Raji (cell line): Measurements from ENCODE around the gene ANKFN1.

Experiments used
- POLR2A ChIP-seq: IDR thresholded peaks from 2 replicates; pipeline ENCODE4 v1.6.1; 2011; ENCODE audit warnings: low read depth, low read length, control low read depth; ENCODE audit not compliant: insufficient read depth

Gene ANKFN1, protein sequence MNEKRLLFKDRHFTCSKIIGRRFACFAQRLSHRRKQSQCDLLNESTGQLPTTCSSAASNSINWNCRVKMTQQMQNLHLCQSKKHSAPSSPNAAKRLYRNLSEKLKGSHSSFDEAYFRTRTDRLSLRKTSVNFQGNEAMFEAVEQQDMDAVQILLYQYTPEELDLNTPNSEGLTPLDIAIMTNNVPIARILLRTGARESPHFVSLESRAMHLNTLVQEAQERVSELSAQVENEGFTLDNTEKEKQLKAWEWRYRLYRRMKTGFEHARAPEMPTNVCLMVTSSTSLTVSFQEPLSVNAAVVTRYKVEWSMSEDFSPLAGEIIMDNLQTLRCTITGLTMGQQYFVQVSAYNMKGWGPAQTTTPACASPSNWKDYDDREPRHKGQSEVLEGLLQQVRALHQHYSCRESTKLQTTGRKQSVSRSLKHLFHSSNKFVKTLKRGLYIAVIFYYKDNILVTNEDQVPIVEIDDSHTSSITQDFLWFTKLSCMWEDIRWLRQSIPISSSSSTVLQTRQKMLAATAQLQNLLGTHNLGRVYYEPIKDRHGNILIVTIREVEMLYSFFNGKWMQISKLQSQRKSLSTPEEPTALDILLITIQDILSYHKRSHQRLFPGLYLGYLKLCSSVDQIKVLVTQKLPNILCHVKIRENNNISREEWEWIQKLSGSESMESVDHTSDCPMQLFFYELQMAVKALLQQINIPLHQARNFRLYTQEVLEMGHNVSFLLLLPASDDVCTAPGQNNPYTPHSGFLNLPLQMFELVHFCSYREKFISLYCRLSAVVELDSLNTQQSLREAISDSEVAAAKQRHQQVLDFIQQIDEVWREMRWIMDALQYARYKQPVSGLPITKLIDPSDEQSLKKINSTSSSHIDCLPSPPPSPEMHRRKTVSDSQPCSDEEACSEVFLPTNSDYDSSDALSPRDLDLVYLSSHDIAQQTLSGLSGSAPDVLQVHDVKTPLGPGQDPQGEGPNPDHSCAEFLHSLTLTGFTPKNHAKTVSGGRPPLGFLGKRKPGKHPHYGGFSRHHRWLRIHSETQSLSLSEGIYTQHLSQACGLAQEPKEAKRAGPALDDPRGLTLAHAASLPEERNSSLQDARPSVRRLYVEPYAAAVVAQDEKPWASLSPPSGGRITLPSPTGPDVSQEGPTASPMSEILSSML

DNA sequence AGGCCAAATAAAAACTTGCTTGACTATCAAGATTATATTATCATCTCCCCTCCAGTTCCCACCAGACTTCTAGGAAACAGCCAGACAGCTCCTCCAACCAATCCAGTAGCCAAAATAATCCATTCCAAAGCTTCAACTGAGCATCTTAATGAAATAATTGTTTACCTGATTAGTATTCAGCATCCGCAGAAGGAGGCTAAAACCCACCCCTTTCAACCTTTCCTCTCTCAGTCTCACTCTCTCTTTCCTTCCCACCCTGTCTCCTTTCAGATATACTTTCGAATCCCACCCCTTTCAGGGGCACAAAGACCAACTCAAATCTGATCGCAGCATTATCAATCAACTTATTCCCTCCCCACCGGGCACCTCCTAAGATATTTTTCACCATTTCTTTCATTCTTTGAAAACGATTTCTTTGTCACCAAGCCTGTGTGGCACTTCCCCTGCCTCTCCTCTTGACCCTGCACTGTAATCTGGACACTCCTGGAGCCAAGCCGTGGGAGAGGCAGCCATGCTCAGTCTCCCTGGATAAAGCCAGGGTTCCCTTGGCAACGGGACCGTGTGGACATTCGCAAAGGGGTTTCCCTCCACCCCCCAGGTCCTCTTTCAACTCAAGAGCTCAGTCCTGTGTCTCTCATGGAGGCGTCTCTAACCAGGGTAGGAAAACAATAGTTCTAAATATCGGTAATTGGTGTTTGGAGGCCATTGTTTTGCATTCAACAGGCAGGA is at the start of gene ANKFN1:
Gene ANKFN1 (plus strand): TSS at position 602 of the 729 bp plus-strand sequence. CDS start 59,193 bp downstream, outside the sequence.
- TF ChIP-seq POLR2A = no peak

DNA sequence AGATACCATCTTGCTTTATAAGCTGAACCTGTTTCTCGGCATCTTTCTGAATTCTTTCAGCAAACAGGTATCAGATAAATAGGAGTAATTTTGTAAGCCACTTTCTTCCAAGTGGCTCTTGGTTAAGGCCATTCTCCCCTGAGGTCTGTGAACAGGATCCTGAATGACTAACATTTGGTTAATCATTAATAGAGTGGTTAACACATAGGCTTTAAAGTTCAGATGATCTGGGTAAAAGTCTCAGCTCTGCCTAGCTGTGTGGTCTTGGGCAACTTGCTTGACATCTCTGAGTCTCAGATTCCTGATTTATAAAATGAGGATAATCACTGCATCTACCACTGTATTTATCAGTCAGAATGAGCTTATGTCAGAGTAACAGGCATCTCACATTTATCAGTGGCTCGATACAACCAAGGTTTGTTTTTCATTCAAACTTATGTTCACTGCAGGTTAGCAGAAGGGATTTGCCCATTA is 44.4 kb upstream of the ANKFN1 start:
- TF ChIP-seq POLR2A = no peak

DNA sequence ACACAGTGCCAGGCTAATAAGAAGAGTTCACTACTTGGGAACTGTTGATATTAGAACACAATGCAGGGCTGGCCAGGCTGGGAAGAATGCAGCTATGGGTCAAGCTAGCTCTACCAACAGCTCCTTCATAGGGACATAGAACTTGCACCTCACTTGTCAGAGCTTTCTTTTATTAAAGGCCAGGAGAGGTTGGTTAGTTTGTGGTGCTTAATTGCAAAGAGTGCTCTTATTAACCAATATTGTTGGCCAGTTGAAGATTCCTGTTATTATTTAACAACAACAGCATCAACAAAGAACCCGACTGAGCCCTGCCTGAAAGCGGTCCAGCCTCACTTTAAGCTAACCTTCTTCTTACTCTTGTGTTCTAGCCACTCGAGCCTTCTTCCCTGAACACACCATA is 43.4 kb upstream of the ANKFN1 start:
- TF ChIP-seq POLR2A = no peak

DNA sequence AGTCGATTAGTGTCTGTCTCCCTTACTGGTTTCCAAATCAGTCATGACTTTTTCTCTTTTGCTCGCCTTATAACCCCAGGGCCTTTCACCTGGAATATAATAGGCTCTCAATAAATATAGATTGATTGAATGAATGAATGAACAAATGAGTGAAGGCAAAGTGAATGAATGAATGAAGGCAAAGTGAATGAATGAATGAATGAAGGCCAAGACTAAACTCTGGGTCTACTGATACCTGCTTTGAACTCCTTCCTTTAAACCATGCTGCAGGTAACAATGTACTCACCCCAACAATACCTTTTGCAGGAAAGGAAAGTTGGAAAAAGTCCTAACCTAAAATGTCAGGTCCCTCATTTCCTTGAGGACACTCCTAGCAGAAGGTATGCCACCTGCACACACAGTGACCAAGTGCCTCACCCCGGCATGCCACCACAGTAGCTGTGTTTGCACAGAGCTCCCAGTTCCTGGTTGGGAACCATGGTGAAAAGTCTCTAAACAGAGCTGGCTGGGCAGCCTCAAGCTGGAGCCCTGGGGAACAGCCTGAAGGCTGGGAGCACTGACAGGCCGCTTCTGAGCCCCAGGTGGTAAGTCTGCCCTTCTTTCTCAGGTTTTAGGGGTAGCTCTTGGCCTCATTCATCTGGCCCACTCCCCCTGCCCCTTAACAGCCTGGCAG is 42.7 kb upstream of the ANKFN1 start:
- TF ChIP-seq POLR2A = no peak

DNA sequence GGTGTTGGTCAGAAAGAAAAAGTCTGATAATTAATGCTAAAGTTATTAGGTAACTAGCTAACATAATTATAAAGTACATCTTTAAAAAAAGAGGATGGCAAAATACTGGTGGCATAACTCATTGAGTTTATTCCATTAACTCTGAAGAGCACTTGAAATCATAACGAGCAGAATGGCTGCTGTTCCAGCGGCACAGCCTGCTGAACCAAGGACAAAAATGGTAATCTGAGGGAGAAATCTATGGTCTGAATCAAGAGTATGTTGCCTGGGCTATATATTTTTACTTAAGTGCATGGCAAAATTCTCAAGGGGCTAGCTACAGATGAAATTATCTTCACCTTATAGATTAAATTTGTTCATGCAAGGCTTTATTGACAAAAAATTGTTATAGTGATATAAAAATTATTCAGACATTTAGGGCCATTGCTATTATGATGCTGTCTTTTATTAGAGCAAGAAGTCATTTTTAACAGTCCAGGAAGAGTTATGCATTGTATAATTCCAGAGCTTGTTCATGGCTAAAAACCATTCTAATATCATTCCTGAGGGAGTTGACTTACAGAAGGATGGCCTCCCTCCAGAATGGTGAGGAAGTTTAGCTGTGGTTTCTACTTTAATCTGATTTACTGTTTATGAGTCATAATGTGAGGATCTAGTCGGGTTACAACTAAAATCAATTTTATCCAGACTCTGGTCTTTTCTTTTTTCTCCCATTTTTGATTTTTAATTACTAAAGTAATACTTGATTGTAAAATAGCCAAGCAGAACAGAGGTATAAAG is 41.4 kb upstream of the ANKFN1 start:
- TF ChIP-seq POLR2A = no peak

DNA sequence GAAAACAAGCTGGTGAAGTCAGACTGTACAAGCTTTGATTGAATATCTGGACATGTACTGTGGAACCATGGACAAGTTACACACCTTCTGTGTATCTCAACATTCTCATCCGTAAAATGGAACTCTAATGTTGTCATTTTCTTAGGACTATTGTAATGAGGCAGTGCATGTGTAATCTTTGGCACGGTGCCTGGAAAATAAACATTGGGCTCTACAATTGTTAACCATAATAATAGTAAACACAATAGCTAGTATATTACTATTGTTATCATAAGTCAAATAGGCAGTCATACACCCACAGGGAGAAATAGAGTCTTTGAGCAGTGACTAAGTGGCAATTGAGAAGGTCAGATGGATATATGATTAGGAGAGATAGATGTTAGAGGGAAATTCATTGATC is 39.8 kb upstream of the ANKFN1 start:
- TF ChIP-seq POLR2A = no peak

DNA sequence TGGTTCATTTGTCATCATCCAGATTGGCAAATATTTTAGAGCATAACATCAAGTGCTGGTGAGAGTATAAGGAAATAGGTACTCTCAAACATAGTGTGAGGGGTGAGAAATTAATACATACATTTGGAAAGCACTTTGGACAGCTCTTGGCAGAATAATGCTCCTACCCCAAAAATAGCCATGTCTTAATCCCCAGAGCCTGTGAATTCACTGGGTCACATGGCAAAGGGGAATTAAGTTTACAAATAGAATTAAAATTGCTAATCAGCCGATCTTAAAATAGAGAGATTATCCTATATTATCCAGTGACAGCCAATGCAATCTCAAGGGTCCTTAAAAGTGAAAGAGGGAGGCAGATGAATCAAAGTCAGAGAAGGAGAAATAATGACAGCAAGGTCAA is 38.8 kb upstream of the ANKFN1 start:
- no peak for TF ChIP-seq POLR2A

DNA sequence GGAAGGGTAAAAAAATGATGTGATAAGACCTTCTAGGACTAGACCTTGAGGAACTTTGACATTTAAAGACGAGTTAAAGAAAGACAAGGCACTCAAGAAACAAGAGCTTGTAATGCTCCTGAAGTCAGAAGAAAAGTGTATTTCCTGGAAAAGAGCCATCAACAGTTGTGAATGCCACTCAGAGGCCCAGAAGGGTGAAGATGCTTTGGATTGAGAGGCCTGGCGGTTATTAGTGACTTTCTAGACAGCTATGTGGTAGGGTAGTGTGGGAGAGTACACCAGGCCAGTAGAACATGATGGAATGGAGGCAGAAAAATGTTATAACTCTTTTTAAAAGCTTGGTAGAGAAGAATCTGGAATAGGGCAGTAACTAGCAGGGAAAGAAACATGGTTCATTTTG is 34.1 kb upstream of the ANKFN1 start:
- no peak for TF ChIP-seq POLR2A

DNA sequence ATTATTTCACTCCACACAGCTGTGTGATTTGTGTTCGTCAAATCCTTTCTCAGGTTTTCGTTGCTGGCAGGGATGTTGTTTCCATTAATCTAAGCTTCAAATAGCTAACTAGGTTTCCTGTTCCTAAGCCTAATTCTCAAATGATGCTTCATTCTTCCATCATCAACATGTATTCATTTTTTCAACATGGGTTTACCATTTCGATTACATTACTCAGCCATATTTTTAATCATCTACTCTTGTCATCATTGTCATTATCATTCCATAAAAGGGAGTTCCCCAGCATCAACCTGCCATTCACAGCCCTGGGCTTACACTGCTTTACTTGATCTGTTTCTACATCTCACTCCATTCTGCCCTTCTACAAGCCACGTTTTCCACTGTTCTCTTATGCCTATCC is 33.3 kb upstream of the ANKFN1 start:
- TF ChIP-seq POLR2A = no peak

DNA sequence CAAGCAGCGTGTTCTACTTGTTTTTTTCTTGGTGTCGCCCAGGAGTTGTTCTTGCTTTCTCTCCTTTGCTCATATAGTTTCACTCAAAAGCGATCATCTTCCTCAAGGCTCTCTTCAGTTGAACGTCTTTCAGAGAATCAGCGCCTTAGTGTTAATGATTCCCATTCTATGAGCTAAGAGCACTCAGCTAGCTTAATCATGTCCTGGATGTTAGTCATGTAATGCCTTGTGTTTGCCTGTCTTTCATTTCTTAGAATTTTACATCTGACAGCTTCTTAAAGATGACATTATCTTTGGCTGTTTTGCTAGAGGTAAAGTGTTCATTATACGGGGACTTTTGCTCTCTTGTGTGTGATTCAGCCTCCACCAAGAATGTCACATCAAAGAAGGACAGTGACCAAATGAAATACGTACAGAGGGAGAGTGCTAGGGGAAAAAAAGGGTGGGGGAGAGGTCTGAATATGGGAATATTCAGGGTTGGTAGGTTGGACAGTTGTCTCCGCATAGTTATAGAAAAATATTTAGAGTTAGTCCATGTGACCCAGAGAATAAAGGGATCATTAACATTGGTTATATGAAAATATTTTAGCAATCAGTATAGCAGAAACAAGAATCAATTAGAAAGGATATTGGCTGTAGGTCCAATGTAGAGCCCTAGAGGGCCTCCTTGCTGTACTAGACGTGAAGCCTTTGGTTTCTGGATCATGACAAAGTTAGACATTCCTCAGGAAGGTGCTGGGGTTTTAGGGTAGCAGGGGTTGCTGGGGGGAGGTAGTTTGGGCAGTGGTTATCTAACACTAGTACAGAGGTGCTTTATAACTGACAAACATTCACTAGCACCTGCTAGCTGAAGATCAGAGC is 31.9 kb upstream of the ANKFN1 start:
- no peak for TF ChIP-seq POLR2A

DNA sequence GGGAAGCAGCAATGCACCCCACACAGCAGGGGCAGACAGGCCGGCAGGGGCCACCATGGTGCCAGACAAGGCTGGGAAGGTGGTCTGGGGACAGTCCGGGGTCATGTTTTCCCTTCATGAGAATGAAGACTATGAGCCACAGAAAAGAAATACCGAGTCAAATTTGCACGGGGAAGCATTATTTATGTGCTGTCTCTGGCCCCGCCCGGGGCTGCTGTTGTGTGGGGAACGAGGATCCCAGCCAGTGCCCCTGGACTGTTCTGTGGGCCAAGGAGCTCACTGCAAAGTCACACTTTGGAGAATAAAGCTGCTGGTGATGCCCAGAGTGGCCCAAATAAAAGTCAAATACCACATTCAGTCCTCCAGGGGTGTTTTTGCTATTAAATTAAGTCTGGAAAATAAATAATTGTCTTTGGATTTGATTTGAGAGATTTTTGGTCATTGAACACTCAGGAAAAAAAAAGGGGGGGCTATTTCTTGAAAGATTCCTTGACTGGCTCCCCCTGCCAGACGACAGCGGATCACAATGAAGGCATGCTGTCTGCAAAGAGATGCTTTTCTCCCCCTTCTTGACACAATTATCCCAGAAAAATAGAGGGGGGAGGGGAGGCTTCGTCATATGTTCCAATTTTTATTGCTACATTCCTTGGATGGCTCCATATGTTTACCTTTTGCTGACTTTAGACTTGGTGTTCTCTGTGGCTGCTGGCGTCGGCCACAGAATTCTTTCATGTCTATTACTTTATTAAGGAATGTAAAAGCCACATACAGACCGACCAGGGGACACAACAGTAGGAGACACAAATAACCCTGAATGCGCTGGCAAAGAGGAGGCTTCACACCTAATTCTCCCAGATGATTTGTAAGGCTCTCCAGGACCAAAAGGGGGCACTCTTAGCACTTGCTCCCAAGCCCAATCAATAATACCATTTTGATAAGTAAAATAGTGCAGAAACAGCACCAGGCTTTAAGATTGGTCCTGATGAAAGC is 27.1 kb upstream of the ANKFN1 start:
- TF ChIP-seq POLR2A = no peak
